ENCODE results near the gene CCND1.

GRCh38 chr11:69683764-69684333 lies 42.9 kb downstream of the CCND1 start:
- TF ChIP-seq POLR2A (IDR thresholded peaks at IDR 0.05; ENCODE audit: low read length) = no peak
- no peak for TF ChIP-seq GATA1 (IDR thresholded peaks at IDR 0.05; ENCODE audit: low read depth, low read length)

All from erythroblast (primary cell).